Pons (tissue), 1 donor: ENCODE data around the gene RALGPS2.
"Not testable (repeated sequence)": the region's sequence is repeated elsewhere in the genome, so short reads cannot be mapped to it uniquely, and the experiment has no call there.

Experiments used
- DNase-seq: peaks from one replicate; pipeline ENCODE4 v3.0.0-alpha.2; 2016; ENCODE audit warnings: low spot score

Gene RALGPS2

DNA sequence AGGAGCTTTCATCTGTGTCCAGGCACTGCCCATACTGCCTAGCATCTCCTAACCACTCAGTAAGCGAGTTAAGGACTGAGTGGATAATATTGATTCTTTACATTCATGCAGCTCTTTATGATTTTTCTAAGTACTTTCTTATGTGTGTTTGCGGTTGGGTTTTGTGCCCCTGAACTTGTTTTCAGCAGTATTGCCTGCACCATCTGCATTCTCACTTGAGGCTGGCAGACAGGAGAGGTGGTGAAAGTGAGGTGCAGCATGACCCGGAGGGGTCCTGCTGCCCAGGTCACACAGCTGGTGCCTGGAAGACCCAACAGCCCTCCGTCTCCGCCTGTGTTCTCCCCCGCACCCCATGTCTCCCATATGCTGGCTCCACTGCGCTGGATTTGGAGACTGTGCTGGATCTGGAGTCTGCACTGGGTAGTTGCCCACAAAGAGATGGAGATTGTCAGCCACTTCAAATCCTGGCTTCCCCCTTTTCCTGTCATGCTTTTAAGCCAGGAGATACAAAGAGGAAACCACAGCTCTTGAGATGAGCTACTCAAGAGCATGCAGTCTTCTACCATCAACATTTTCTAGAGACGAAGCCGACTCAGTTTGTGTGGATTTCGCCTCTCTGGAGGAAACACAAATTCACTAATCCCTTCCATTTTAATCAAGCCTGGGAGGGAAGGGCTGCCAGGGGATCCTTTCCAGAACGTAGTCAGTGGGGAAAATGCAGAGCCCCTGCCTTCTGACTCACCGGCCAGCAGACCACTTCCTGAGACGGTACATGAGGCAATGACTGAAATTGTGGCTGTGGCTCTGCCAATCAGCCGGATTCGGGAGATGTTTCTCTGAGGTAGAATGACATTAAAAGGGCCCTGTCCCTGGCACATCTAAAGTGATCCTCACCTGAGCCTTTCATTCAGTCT, 217.5 kb downstream of the RALGPS2 start:
- DNase-seq = no peak

- no peak for DNase-seq
Observed at GRCh38 chr1:178944729-178945128, 219.7 kb downstream of the RALGPS2 start.

DNA sequence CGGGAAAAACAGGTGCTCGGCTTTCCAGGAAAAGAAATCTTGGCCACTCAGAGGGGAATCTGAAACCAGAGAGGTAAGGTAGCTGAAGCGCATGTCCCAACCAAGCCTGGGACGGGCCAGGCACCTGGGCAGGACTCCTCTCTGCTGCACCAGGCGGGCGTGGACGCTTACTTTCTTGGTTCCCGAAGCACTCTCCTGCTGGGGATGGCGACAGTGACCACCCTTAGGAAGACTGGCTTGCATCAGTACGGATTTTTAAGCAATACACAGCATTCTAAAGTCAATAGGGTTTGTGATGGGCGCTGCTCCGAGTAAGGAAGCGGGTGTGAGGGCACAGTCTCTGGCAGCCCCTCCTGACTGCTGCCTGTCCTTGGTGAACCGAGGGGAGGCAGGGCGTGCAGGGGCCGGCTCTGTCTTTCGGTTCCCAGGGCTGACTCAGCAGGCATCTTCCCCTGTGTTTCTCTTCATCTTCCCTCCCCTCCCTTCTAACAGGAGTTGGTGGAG, 220.8 kb downstream of the RALGPS2 start:
- DNase-seq = no peak

- DNase-seq = no peak
Observed at GRCh38 chr1:178946416-178946815, 221.4 kb downstream of the RALGPS2 start.

DNA sequence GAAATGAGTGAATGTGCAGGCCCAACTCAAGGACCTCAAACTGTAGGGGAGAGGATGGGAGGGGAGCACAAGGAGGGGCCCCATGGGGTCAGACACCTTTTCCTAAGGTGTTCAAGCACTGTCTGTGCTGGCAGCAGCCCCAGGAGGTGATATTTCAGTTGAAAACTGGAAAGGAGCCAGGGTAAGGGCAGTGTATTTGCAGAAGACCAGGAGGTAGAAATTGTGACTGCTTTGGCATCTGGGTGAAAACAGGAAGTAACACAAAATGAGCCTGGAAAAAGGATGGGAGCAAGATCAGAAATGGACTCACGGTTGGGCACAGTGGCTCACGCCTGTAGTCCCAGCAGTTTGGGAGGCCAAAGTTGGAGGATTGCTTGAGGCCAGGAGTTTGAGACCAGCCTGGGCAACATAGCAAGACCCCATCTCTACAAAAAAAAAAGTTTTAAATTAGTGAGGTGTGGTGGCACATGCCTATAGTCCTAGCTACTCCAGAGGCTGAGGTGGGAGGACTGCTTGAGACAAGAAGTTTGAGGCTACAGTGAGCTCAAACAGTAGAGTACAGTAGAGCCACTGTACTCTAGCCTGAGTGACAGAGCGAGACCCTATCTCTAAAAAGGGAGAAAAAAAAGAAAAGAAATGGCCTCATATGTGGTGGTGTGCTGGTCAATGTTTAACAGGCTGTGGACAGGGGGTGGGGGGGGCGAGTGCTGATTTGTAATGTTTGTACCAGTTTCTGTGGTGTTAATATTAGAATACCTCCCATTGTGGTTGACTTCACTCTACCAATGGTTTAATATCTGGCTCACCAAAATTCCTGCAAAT, 222.0 kb downstream of the RALGPS2 start:
- no peak for DNase-seq

DNA sequence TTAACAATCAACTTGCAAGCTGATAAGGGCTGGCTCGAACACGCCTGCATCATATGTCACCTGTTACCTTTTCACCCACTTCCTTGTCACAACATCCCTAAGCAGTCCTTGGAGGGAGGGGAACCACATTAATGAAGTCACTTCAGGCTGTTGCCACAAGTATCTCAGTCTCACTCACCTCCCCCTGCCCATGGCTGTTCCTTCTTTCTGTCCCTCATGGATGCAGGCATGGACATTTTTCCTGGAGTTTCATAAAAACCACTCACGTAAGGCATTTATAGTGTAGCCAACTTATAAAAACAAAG, 222.6 kb downstream of the RALGPS2 start:
- no peak for DNase-seq

DNA sequence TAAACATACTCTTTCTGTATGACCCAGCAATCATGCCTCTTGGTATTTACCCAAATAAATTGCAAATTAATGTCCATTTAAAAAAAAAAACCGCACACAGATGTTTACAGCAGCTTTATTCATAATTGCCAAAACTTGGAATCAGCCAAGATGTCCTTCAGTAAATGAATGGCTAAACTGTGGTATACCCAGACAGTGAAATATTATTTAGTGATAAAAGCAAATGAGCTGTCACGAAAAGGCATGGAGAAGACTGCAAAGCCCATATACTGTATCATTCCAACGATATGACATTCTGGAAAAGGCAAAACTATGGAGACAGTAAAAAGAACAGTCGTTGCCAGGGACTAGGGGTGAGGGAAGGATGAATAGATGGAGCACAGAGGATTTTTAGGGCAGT, 223.6 kb downstream of the RALGPS2 start:
- DNase-seq = no peak

DNA sequence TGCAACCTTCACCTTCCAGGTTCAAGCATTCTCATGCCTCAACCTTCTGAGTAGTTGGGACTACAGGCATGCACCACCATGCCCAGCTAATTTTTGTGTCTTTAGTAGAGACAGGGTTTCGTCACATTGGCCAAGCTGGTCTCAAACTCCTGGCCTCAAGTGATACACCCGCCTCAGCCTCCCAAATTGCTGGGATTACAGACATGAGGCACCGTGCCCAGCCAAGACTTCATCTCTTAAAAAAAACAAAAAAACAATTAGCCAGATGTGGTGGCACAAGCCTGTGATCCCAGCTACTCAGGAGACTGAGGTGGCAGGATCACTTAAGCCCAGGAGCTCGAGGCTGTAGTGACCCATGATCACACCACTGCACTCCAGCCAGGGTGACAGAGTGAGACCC, 224.8 kb downstream of the RALGPS2 start:
- not testable (repeated sequence) for DNase-seq

DNA sequence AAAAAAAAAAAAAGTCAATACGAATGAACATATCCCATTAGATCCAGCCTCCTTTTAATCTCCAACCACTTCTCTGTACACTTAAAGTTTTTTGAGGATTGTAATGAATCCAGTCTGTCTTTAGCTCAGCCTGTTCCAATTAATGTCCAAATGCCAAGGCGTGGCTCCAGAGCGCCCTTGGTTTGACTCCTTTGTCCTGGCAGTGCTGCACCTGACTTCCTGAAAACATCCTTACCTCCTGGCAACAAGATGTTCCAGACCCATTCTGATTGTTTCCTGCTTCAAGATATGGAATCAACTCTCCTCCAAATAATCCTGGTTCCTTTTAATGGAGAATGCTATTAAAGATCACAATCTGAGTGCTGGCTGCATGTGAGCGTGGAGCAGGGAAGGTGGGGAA, 226.6 kb downstream of the RALGPS2 start:
- no peak for DNase-seq

GRCh38 chr1:178953034-178953433, 228.0 kb downstream of the RALGPS2 start:
- DNase-seq = no peak

DNA sequence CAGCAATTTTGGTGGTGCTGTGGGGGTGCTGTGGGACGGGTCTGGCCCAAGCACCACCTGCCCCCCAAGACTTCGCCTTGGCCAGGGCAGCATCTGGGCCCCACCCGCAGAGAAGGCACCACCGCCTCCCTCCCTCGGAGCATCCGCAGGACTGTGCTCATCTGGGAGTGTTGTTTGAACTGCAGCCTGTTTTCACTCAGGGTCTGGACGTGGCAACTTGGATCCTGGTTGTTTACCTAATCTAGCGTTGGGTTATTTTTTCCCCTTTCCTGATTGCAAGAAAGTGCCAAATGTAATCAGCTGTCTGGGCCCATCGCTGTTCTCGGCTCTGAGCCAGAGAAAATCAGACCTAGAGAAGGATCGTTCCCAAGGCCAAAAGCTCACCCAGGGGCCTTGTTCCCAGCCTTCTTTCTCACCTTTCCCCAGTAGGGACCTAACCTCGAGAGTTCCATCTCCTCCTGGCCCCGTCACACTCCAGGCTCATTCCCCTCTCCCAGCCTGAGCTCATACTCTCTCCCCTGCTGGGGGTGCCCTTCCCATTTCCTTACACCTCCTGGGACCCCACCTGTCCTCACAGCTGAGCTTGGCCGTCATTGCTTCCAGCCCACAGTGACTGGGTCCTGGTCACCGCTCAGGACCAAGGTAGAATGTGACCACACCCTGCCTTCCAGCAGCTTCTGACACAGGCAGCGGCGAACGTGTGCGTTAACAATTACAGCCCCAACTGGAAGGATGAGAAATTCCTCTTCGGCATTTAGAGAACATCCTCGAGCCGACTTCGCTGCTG, 228.7 kb downstream of the RALGPS2 start:
- no peak for DNase-seq

GRCh38 chr1:178954325-178954690, 229.3 kb downstream of the RALGPS2 start:
- no peak for DNase-seq

GRCh38 chr1:178954937-178955336, 229.9 kb downstream of the RALGPS2 start:
- DNase-seq = no peak

- DNase-seq = no peak
Observed at GRCh38 chr1:178955391-178955954, 230.4 kb downstream of the RALGPS2 start.

GRCh38 chr1:178958491-178958890, 233.4 kb downstream of the RALGPS2 start:
- no peak for DNase-seq

DNA sequence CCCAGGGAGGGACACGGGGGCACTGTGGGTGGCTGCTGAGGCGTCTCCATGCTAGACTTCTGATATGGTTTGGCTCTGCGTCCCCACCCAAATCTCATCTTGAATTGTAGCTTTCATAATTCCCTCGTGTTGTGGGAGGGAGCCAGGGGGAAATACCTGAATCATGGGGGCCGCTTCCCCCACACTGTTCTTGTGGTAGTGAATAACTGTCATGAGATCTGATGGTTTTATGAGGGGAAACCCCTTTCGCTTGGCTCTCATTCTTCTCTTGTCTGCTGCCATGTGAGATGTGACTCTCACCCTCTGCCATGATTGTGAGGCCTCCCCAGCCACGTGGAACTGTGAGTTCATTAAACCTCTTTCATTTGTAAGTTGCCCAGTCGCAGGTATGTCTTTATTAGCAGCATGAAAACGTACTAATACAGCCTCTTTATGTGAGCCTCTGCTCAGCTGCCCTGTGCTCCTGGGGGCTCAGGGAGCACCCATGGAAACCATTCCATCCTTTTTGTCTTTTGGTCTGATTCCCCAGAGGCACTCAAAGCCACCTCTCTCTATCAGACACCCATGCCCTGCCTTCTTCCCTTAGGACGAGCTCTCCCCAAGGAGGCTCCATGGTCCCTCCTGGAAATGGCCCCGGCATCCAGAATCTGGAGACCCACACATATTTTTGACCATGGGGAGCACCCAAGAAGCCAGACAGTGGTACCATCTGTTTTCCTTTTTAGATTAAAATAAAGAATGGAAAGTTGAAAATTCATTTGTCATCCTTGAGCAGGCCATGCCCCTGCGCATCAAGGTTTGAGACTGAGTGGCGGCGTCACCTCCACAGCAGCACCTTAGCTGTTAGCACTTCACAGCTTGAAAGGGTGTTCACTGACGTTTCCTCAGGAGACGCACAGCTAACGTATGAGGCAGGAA, 234.8 kb downstream of the RALGPS2 start:
- no peak for DNase-seq

DNA sequence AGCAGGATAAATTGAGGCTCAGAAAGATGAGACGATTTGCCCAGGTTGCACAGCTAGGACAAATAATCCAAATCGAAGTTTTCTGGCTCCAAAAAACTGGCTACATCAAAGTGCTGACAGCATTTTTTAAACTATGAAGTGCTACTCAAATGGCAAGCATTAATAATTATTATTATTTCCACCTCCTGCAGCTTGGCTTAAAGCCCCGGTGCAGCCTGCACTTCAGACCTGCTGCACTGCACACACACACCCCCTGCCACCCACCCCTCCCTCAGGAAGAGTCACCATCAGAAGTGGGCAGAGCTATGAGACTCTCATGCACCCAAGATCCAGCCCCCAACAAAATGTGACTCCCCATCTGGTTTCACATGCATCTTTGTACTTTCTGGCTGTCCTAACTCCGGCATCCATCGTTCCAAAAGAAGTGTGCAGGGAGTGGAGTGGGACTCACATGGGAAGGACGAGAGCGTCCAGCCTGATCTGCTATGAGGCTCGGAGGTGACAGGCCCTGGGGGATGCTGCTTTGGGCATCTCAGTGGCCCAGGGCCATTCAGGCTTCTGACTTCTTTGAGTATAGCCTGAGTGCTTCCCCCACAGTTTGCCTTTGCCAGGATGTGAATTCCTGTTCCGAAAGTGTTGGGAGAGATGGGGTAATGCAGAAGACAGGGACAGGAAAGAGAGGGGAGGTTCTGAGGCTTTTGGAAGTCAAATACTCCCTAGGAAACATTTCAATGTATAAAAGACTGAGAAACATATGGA, 235.6 kb downstream of the RALGPS2 start:
- DNase-seq = no peak

- DNase-seq = no peak
Observed at GRCh38 chr1:178961331-178961730, 236.3 kb downstream of the RALGPS2 start.

DNA sequence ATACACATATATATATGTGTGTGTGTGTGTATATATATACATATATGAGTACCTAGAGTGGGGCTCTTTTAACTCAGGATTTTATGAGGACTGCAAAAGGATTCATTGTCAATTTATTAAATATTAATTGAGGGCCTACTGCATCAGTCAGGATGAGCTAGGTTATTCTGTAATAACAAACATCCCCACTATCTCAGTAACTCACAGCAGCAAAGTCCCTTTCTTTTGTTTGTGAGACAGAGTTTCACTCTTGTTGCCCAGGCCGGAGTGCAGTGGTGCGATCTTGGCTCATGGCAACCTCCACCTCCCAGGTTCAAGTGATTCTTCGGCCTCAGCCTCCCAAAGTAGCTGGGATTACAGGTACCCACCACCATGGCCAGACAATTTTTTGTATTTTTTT, 236.8 kb downstream of the RALGPS2 start:
- DNase-seq = no peak
